ACHN (cell line): ENCODE data around the gene AIG1.
"Not testable (repeated sequence)": the region's sequence is repeated elsewhere in the genome, so short reads cannot be mapped to it uniquely, and the experiment has no call there.

ENCODE experiments used
- DNase-seq: peaks from one replicate; pipeline ENCODE4 v3.0.0-alpha.2; 2015
- in situ Hi-C: cut with HindIII; loops from 2 replicates; pipeline ENCODE4 v1.10.0; 2017; ENCODE audit warnings: low sequenced_read_pairs, low pct_ligation_motif_present, low pct_unique_long_range_greater_than_20kb

The AIG1 gene

DNA sequence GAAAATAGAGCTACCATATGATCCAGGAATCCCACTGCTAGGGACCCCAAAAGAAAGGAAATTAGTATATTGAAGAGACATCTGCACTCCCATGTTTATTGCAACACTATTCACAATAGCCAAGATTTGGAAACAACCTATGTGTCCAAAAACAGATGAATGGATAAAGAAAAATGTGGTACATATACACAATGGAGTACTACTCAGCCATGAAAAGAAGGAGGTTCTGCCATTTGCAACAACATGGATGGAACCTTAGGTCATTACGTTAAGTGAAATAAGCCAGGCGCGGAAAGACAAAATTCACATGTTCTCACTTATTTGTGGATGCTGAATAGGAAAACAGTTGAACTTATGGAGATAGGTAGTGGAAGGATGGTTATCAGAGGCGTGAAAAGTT, 252.5 kb downstream of the AIG1 start:
- no peak for DNase-seq
- in situ Hi-C loops, result no loop called here

DNA sequence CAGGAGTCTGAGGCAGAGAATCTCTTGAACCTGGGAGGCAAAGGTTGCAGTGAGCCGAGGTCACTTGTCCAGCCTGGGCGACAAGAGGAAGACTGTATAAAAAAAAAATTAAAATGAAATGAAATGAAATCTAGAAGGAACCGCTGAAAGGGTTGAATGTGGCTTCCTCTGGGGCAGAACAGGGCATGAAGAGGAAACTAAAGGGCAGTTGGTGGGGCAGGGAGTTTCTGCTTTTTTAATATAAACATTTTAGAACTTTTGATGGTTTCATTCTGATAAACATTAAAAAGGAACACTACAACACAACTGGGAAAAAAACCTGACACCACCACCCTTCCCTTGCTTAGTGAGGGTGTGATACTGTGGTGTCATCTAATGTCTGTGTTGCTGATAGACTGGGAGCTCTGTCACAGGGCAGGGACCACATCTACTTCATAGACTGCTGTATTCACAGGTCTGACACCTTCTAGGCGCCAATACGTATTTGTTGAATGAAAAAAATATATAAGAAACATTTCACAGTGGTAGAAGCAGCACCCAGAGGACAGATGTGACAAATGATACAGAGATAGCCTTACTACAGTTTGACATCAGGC, 260.9 kb downstream of the AIG1 start:
- DNase-seq, result no peak
- in situ Hi-C loops, result no loop called here

DNA sequence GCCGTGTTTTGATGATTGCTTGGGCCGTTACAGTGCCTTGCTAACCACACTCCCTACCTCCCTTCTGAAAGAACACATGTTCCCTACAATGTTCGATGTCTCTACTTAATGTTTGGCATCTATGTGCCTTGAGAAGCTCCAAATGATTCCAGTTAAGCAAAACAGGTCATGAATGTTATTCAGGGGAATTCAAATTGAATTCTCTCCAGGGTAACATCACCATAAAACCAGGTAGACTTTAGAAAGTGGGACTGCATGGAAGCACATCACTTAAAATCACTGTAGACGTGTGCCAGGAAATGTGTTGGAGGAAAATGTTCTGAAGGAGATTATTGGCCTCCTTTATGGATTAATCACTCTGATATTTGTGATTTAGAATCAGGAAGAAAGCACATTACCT, 261.7 kb downstream of the AIG1 start:
- in situ Hi-C loops, result no loop called here
- no peak for DNase-seq

DNA sequence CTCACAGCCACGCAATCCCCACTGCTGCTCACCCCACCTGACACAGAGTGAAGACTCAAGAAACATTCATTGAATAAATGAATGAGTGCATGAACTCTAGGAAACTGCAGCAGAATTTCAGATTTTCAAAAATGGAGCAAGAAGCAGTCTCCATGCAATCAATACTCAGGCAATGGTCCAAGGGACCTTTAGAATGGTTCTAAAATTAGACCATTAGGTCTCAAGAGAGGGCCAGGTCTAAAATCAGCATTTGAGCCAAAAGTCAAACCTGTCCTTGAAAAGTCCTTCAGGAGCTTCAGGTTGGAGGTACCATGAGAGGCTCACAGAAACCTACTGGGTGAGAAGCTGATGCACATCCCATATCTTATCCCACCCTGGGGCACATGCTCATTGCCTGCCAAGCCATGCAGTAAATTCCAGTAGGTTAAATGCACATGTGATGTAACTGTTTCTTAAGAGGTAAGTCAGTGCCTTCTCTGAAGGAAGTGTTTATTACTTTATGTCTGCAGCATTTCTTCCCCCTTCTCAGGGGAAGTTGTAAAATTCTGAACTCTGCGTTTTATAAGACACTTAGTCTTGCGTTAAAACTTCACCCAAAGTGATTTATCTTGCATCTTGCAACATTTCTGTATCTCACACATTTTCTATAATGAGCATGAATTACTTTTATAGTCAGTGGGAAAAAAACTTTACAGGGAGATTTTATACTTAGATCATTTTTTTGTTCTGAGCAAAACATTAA, 263.2 kb downstream of the AIG1 start:
- in situ Hi-C loops, result no loop called here

DNA sequence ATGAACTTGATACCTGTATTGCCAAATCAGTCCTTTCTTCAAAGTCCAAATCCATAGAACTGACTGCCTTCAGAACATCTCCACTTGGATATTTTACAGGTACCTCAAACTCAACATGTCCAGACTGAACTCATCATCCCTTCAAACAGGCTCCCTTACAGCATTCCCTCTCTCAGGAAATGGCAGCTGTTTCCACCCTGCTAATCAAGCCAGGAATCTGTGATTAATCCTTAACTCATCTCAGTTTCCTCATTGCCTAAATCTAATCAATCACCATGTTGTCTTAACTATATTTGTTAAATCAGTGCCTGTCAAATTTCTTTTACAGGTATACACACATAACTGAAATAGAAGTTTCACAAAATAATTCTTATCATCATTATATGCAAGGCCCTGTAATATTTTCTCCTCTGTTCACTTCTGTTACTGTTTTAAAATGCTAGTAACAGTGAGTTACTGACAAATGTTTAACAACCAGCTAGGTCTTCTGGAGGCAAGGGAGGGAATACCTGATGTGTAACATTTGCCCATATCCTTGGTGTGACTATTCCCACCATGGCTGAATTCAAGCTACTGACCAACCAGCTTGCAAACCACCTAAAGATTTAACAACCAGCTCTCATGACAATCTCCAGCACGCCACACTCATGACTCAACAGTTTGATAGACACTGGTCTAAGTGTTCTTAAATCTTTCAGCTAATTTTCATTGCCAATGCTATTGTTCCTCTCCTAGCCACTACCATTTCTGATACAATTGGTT, 264.9 kb downstream of the AIG1 start:
- peak; percentile 10 for DNase-seq
- in situ Hi-C loops, result no loop called here

More for the DNA sequence above, 263.2 kb downstream of the AIG1 start:
- DNase-seq, result no peak

DNA sequence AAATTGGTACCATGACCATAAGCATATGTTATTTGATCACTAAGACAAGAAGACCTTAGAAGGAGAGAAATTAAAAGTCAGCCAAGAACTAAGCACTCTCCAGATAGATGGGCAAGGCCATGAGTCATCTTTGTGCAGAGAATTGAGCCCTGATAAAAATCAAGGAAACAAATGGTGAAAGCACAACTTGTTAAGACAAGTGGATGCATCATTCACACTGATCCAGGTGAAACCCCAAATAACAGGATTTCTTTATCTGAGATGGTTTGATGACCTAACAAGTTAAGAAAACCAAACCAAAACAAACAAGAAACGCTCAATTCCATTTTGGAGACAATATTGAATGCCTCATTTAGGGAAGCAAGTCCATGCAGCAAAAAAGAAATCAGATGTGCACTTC, 268.2 kb downstream of the AIG1 start:
- no peak for DNase-seq
- in situ Hi-C loops, result no loop called here

DNA sequence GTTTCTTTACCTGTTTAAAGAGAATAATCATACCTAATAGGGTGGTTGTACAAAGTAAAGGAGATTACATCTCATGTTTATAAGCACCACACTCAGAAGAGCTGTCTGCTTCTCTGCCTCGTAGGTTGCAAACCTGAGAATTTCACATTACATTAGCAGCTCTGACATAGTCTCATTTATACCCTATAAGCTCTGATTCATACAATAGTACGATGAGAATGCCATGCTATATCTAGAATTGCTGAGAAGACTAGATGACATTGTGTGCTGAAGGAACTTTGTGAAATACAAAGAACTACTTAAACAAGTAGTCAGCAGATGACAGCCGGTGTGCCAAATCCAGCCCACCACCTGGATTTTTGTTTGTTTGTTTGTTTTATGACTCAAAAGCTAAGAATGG, 268.6 kb downstream of the AIG1 start:
- in situ Hi-C loops, result no loop called here
- no peak for DNase-seq

DNA sequence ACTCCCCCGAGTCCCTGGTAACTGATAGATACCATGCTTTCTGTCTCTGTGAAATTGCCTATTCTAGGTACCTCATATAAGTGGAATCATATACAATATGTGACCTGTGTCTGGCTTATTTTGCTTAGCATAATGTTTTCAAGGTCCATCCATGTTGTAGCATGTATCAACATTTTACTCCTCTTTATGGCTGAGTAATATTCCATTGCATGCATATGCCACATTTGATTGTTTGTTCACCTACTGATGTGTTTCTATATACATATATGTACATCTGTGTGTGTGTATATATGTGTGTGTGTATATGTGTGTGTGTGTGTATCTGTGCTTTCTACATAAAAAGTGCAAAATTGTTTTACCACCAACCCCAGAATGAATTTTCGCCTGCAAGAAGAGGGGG, 270.7 kb downstream of the AIG1 start:
- DNase-seq, result no peak
- in situ Hi-C loops, result no loop called here

DNA sequence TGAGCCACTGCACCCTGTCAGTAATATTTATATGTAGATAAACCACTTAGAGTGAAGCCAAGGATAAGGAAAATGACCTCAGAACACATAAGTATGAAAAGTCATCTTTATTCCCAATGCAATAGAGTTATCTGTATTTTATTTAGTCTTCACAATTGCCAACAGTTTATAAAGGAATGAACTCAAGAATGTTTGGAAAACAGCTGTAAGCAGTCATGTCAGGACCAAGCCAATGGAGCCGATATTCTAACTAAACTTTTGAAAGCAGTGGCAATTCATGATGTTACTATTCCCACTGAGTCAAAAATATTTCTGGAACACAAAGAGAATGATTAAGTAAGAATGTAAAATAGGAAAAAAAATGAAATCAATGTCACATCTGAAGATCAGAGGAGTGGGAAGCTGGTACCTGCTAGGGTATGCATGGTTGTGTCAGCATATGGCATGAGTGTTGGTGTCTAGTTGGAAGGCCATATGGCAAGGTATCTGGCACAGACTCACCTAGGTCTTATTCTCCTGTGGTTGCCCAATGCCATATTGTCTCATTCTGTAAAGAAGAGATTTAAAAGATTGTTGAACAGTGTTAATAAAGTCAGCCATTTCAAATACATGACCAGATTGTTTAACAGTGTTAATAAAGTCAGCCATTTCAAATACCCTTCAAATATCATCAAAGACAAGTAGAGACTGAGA, 271.6 kb downstream of the AIG1 start:
- in situ Hi-C loops, result no loop called here
- DNase-seq, result no peak

DNA sequence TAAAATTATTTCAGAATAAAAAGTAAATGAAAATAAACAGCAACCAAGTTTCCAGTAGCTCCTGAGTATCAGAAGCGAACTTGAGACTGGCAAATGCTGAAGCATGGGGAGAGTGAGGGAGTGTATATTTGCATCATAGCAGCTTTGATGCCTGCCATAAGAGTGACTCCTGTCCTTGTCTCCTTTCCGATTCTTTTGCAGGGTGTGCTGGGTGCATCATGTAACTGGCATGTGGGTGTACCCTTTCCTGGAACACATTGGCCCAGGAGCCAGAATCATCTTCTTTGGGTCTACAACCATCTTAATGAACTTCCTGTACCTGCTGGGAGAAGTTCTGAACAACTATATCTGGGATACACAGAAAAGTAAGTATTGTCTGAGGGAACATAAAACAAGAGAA, 272.4 kb downstream of the AIG1 start:
- DNase-seq, result no peak
- in situ Hi-C loops, result no loop called here

DNA sequence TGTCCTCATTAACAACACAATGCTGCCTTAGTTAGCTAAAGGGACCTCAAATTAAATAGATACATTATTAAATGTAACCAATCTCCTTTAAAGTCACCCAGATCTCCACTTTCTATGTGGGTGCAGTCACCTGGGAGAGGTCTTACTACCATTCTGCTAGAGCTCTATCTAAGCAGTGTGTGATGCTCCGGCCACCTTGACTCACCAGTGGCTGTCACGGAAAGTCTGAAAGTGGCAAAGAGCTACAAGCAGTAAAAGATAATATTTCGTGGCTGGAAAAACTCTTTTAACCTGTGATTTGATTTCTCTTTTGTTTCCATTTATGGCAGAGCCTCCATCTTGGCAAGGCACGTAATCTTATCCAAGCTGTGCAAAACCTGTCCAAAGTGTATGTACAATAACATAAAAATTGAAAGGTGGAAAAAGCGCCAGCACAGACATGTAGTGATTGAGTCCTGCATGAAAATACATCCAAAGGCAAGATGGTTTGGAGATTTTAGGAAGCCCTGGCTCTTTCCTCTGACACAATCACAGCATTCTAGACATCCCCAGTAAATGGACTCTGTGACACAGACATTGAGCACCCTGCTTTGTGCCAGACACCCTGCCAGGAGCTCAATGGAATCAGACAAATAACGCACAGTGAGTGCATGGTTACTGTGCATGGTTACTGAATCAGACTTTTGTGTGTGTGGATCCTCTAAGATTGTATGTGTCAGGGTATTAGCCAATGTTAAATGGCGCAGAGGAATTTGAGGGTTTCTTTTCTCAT, 273.2 kb downstream of the AIG1 start:
- in situ Hi-C loops, result no loop called here
- no peak for DNase-seq

DNA sequence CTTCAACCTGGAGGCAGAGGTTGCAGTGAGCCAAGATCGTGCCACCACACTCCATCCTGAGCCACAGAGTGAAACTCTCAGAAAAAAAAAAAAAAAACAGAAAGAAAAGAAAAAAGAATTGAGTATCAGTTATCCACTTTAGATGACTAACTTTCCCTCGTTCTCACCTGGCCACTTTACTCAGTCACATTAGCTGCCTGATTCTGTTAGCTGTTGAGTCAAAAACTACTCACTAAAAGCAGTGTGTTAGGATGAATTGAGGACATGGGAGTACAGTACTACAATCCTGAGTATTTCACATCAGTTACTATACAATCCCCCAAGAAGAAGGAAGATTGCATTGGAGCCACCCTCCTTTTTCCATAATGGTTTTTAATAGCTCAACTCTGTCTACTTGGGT, 275.2 kb downstream of the AIG1 start:
- DNase-seq, result no peak
- in situ Hi-C loops, result no loop called here

DNA sequence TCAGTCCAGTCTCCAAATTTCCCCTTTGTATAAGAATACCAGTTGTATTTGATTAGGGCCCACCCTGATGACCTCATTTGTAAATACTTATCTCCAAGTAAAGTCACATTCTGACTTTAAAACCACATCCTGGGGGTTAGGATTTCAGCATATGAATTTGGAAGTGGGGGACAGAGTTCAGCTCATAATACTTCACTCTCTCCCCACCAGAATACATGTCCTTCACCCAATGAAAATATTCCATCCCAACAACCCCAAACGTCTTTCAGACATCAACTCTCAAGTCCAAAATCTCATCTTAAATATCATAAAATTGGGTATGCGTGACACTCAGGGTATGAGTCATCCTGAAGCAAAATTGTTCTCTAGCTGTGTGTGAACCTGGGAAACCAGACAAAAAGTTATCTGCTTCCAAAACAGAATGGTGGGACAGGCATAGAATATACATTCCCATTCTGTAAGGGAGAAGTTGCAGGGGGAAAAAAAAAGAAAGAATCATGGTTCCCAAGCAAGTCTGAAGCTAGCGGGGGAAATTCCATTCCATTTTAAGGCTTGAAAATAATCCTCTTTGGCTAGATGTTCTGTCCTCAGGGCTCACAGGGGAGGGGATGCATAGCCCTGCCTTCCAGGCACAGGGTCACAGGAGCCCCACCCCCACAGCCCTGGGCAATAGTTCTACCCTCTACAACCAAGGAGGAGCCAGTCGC, 275.9 kb downstream of the AIG1 start:
- in situ Hi-C loops, result no loop called here
- DNase-seq, result no peak

DNA sequence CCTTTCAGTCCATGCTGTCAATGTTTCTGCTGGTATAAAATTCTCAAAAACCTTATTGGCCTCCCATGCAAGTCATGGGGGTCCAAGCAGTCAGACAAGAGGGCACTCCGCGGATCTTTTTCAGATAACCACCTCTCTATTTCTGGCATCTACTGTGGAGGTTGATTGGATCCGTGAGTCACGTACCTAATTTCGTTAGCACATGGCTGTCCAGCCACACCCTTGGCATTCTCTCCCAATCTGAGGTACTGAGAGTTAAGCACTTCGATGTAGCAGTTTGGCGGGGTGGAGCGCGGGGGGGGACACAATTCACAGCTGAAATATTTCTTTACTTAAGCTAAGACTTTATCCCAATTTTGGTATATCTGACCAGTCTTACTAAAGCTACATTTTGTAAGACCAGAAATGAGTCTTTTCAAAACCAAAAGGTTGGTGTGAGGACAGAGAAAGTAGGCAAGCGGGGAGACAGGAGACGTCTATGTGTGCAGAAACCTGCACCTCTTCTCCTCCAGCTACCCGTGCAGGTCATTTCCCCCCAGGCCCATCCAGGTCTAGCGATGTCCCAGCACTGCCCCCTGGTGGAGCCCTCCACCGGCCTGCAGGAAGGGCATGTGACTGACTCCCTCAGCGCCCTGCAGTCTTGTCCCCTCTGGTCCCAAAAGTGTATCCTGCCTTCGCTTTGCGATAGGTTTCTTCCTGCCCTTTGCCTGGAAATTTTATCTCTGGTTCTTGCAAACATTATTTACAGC, 276.7 kb downstream of the AIG1 start:
- DNase-seq, result peak; percentile 7
- in situ Hi-C loops, result no loop called here

DNA sequence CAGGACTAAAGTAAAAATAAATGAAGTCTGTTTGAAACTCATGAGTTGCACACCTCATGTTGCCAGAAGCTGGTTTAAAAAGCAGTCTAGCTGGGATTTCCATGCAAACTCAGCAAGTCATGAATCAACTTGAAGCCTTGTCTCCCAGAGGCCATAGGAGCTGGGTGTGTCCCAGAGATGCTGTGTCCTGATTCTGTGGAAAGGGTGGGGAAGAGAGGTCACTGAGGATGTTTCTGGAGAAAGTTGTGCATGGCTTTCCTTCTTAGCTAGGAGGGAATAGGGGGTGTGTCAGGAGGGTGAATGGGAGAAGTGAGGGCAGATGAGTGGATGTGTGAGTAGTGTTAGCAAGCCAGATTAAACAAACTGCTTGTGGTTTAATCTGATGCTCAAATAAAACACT, 278.5 kb downstream of the AIG1 start:
- no peak for DNase-seq

DNA sequence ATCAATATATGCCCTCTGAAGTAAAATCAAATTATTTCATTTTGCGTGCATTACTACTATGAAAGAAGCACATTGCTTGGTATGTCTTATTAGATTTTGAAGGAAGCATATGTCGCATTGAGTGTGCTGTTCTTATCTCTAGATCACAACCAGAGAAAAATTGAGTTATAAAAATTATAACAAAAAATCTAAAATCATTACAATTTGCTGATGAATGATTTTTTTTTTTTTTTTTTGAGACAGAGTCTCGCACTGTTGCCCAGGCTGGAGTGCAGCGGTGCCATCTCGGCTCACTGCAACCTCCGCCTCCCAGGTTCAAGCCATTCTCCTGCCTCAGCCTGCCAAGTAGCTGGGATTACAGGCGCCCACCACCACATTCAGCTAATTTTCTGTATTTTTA, 284.8 kb downstream of the AIG1 start:
- in situ Hi-C loops, DNase-seq: not testable (repeated sequence)

More for the DNA sequence above, 278.5 kb downstream of the AIG1 start:
- in situ Hi-C loops, result no loop called here

DNA sequence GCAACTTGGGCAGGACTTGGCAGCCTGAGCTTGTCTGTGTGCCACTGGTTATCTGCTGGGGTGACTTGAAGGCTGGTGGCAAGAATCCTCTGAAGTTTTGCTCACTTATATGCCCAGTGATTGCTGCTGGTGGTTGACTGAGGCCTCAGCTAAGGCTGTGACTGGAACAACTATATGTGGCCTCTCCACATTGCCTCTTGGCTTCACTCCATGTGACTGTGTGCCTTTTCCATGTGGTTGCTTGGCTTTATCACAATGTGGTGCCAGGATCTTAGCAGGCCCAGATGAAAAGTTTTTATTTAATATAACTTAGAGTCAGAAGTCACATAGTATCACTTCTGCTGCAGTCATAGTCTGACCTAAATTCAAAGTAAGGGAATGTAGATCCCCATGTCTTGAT, 285.3 kb downstream of the AIG1 start:
- DNase-seq, result no peak
- in situ Hi-C loops, result no loop called here
